ENCODE data around the gene GAS2L3. TPM values are rescaled to one million over a fixed set of nuclear protein-coding genes. Genes with fewer than 3 reads are reported as not detected.
A peak's percentile ranks its signal among the peaks of the same experiment; 100 is the strongest.
"Not testable (repeated sequence)": the region's sequence is repeated elsewhere in the genome, so short reads cannot be mapped to it uniquely, and the experiment has no call there.

The GAS2L3 gene
- total and polyA plus RNA-seq, 4 experiments from 2014 or later, result 0.55 to 0.64 TPM; not detected in 2

GRCh38 chr12:100544165-100544564 is 29.3 kb upstream of the GAS2L3 start:
- H3K4me3 Mint-ChIP-seq, result no peak overlapping the region
- DNase-seq, result no peak
- H3K9me3 Mint-ChIP-seq, result peaks cover 0 to 2% (median 0%) of the 10 kb centered on the region in 8 donors
- H3K4me1 Mint-ChIP-seq, result no peaks in the 10 kb centered on the region
- intact Hi-C loops (cut with micrococcal nuclease), result no loop called here
- Histone ChIP-seq H3K4me1 (ENCODE audit: insufficient read depth, low read length) (no peaks in the 10 kb centered on the region), H3K4me3 (ENCODE audit: low read length in 2 of 2) (no peak overlapping the region), H3K36me3 (ENCODE audit: insufficient read depth, low read length) (no peaks in the 10 kb centered on the region), H3K27ac (ENCODE audit: low read depth, low read length) (no peak overlapping the region), H3K9me3 (ENCODE audit: control insufficient read depth in 1 of 2, low read length in 2 of 2) (no peaks in the 10 kb centered on the region), H3K27me3 (ENCODE audit: insufficient read depth, low read length) (no peaks in the 10 kb centered on the region)
- ChIA-PET CTCF (ENCODE audit: partially characterized antibody) (interaction anchor here (2.0 kb wide), 1 partner anchor 9 kb away, joined by 6 read pairs; no protein-coding TSS in a partner anchor), POLR2A (ENCODE audit: partially characterized antibody) (no interaction called here)
- no peaks in the 10 kb centered on the region for H3K36me3 Mint-ChIP-seq
- no peak overlapping the region for H3K27ac Mint-ChIP-seq
- H3K27me3 Mint-ChIP-seq, result peaks cover 4 to 8% of the 10 kb centered on the region in 2 donors

- no peaks in the 10 kb centered on the region for H3K36me3 Mint-ChIP-seq
- DNase-seq, result no peak
- Histone ChIP-seq H3K4me3 (ENCODE audit: low read length in 2 of 2) (no peak overlapping the region), H3K27me3 (ENCODE audit: insufficient read depth, low read length) (no peaks in the 10 kb centered on the region), H3K4me1 (ENCODE audit: insufficient read depth, low read length) (no peaks in the 10 kb centered on the region), H3K27ac (ENCODE audit: low read depth, low read length) (no peak overlapping the region), H3K9me3 (ENCODE audit: control insufficient read depth in 1 of 2, low read length in 2 of 2) (no peaks in the 10 kb centered on the region), H3K36me3 (ENCODE audit: insufficient read depth, low read length) (no peaks in the 10 kb centered on the region)
- ChIA-PET CTCF (ENCODE audit: partially characterized antibody) (interaction anchor here (2.0 kb wide), 1 partner anchor 8 kb away, joined by 6 read pairs; no protein-coding TSS in a partner anchor), POLR2A (ENCODE audit: partially characterized antibody) (no interaction called here)
- intact Hi-C loops (cut with micrococcal nuclease), result no loop called here
- no peaks in the 10 kb centered on the region for H3K4me1 Mint-ChIP-seq
- peaks cover 4 to 8% of the 10 kb centered on the region in 2 donors for H3K27me3 Mint-ChIP-seq
- no peak overlapping the region for H3K4me3 Mint-ChIP-seq
- H3K27ac Mint-ChIP-seq, result no peak overlapping the region
- H3K9me3 Mint-ChIP-seq, result peaks cover 0 to 2% (median 0%) of the 10 kb centered on the region in 8 donors
Measured at GRCh38 chr12:100545092-100545491, 28.4 kb upstream of the GAS2L3 start.

GRCh38 chr12:100553936-100554335 is 19.5 kb upstream of the GAS2L3 start:
- no peaks in the 10 kb centered on the region for H3K27me3 ChIP-seq (ENCODE audit: insufficient read depth, low read length)
- H3K9me3 Mint-ChIP-seq, result no peaks in the 10 kb centered on the region
- CTCF ChIA-PET (ENCODE audit: partially characterized antibody), result interaction anchor here (1.8 to 5.9 kb wide), 3 partner anchors 10 to 399 kb away, joined by 4 to 36 read pairs (median 6); no protein-coding TSS in a partner anchor
- H3K27ac Mint-ChIP-seq, result no peak overlapping the region
- POLR2A ChIA-PET (ENCODE audit: partially characterized antibody), result no interaction called here
- no peaks in the 10 kb centered on the region for H3K4me1 Mint-ChIP-seq
- no peak overlapping the region for H3K27ac ChIP-seq (ENCODE audit: low read depth, low read length)
- no peaks in the 10 kb centered on the region for H3K36me3 ChIP-seq (ENCODE audit: insufficient read depth, low read length)
- no peak for DNase-seq
- no peaks in the 10 kb centered on the region for H3K36me3 Mint-ChIP-seq
- no peak overlapping the region for H3K4me3 Mint-ChIP-seq
- intact Hi-C loops (cut with micrococcal nuclease), result no loop called here
- peaks cover 4 to 8% of the 10 kb centered on the region in 2 donors for H3K27me3 Mint-ChIP-seq
- no peak overlapping the region for H3K4me3 ChIP-seq (ENCODE audit: low read length in 2 of 2)
- H3K4me1 ChIP-seq (ENCODE audit: insufficient read depth, low read length), result no peaks in the 10 kb centered on the region
- no peaks in the 10 kb centered on the region for H3K9me3 ChIP-seq (ENCODE audit: control insufficient read depth in 1 of 2, low read length in 2 of 2)

DNA sequence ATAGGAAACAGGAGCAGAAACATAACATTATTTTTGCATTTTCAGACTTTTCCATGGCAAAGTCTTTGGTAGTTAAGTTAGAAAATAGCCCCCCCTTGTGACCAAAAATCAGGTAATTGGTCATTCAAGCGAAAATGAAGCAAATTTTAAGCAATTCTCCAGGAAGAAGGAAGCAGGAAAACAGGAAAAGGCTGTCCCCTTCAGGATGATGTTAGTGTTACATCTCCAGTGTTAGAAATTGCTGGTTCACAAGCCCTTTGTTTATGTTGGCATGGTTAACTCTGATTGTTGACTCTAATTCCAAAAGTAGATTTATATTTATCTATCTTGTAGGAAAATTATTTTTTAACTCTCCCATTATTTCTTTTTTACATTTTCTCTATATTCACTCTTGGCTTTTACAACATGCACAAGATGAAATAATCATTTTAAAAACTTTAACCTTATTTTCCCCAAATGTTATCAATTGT is 18.8 kb upstream of the GAS2L3 start:
- H3K4me1 ChIP-seq (ENCODE audit: insufficient read depth, low read length), result no peaks in the 10 kb centered on the region
- Mint-ChIP-seq H3K27me3 (peaks cover 4 to 8% of the 10 kb centered on the region in 2 donors), H3K36me3 (no peaks in the 10 kb centered on the region)

GRCh38 chr12:100555722-100556121 is 17.8 kb upstream of the GAS2L3 start:
- peaks cover 4 to 8% of the 10 kb centered on the region in 2 donors for H3K27me3 Mint-ChIP-seq
- CTCF ChIA-PET (ENCODE audit: partially characterized antibody), result interaction anchor here (2.2 to 5.9 kb wide), 2 partner anchors 11 to 322 kb away, joined by 4 to 36 read pairs; no protein-coding TSS in a partner anchor

More for the DNA sequence above, 18.8 kb upstream of the GAS2L3 start:
- ChIA-PET POLR2A (ENCODE audit: partially characterized antibody) (no interaction called here), CTCF (ENCODE audit: partially characterized antibody) (interaction anchor here (1.8 to 5.9 kb wide), 3 partner anchors 12 to 400 kb away, joined by 4 to 36 read pairs (median 4); no protein-coding TSS in a partner anchor)
- no peaks in the 10 kb centered on the region for H3K27me3 ChIP-seq (ENCODE audit: insufficient read depth, low read length)
- Mint-ChIP-seq H3K4me3 (no peak overlapping the region), H3K4me1 (no peaks in the 10 kb centered on the region), H3K9me3 (no peaks in the 10 kb centered on the region), H3K27ac (no peak overlapping the region)
- H3K4me3 ChIP-seq (ENCODE audit: low read length in 2 of 2), result no peak overlapping the region
- DNase-seq, result peak in 2 of 5 donors; percentile 11 to 15
- intact Hi-C loops (cut with micrococcal nuclease), result no loop called here
- no peaks in the 10 kb centered on the region for H3K36me3 ChIP-seq (ENCODE audit: insufficient read depth, low read length)
- H3K9me3 ChIP-seq (ENCODE audit: control insufficient read depth in 1 of 2, low read length in 2 of 2), result no peaks in the 10 kb centered on the region
- no peak overlapping the region for H3K27ac ChIP-seq (ENCODE audit: low read depth, low read length)

DNA sequence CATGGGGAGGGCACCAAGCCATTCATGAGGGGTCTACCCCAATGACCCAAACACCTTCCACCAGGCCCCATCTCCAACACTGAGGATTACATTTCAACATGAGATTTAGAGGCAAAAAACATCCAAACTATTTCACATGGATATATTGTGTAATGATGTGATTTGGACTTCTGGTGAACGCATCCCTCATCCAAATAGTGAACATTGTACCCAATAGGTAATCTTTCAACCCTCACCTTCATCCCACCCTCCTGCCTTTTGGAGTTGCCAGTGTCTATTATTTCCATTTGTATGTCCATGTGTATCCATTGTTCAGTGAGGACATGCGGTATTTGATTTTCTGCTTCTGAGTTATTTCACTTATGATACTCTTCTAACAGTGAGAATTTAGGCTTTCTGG is 16.1 kb upstream of the GAS2L3 start:
- no peak overlapping the region for H3K27ac ChIP-seq (ENCODE audit: low read depth, low read length)
- Mint-ChIP-seq H3K4me3 (no peak overlapping the region), H3K36me3 (no peaks in the 10 kb centered on the region), H3K4me1 (no peaks in the 10 kb centered on the region), H3K9me3 (peaks cover 0 to 2% (median 0%) of the 10 kb centered on the region in 8 donors), H3K27me3 (peaks cover 7 to 11% of the 10 kb centered on the region in 2 donors), H3K27ac (no peak overlapping the region)
- H3K36me3 ChIP-seq (ENCODE audit: insufficient read depth, low read length), result no peaks in the 10 kb centered on the region
- CTCF ChIA-PET (ENCODE audit: partially characterized antibody), result interaction anchor here (5.9 kb wide), 1 partner anchor 324 kb away, joined by 36 read pairs; no protein-coding TSS in a partner anchor
- intact Hi-C loops (cut with micrococcal nuclease), result no loop called here
- POLR2A ChIA-PET (ENCODE audit: partially characterized antibody), result no interaction called here
- DNase-seq, result no peak
- no peaks in the 10 kb centered on the region for H3K4me1 ChIP-seq (ENCODE audit: insufficient read depth, low read length)
- no peaks in the 10 kb centered on the region for H3K9me3 ChIP-seq (ENCODE audit: control insufficient read depth in 1 of 2, low read length in 2 of 2)
- H3K27me3 ChIP-seq (ENCODE audit: insufficient read depth, low read length), result no peaks in the 10 kb centered on the region
- no peak overlapping the region for H3K4me3 ChIP-seq (ENCODE audit: low read length in 2 of 2)

More at GRCh38 chr12:100555722-100556121, 17.8 kb upstream of the GAS2L3 start:
- POLR2A ChIA-PET (ENCODE audit: partially characterized antibody), result no interaction called here
- Histone ChIP-seq H3K36me3 (ENCODE audit: insufficient read depth, low read length) (no peaks in the 10 kb centered on the region), H3K27ac (ENCODE audit: low read depth, low read length) (no peak overlapping the region), H3K4me3 (ENCODE audit: low read length in 2 of 2) (no peak overlapping the region), H3K27me3 (ENCODE audit: insufficient read depth, low read length) (no peaks in the 10 kb centered on the region), H3K4me1 (ENCODE audit: insufficient read depth, low read length) (no peaks in the 10 kb centered on the region), H3K9me3 (ENCODE audit: control insufficient read depth in 1 of 2, low read length in 2 of 2) (no peaks in the 10 kb centered on the region)
- intact Hi-C loops (cut with micrococcal nuclease), result no loop called here
- H3K27ac Mint-ChIP-seq, result no peak overlapping the region
- no peaks in the 10 kb centered on the region for H3K4me1 Mint-ChIP-seq
- DNase-seq, result no peak
- no peak overlapping the region for H3K4me3 Mint-ChIP-seq
- no peaks in the 10 kb centered on the region for H3K36me3 Mint-ChIP-seq
- H3K9me3 Mint-ChIP-seq, result peaks cover 0 to under 1% (median 0%) of the 10 kb centered on the region in 8 donors

- H3K9me3 Mint-ChIP-seq; H3K27ac ChIP-seq (ENCODE audit: low read depth, low read length); DNase-seq; H3K27ac Mint-ChIP-seq; H3K9me3 ChIP-seq (ENCODE audit: control insufficient read depth in 1 of 2, low read length in 2 of 2); H3K4me3 Mint-ChIP-seq; H3K4me1 ChIP-seq (ENCODE audit: insufficient read depth, low read length); H3K27me3 ChIP-seq (ENCODE audit: insufficient read depth, low read length); H3K4me1 Mint-ChIP-seq; H3K4me3 ChIP-seq (ENCODE audit: low read length in 2 of 2); POLR2A ChIA-PET (ENCODE audit: partially characterized antibody); intact Hi-C loops (cut with micrococcal nuclease); H3K36me3 Mint-ChIP-seq; H3K36me3 ChIP-seq (ENCODE audit: insufficient read depth, low read length): not testable (repeated sequence)
- CTCF ChIA-PET (ENCODE audit: partially characterized antibody), result interaction anchor here (0.7 to 1.3 kb wide), 2 partner anchors 7 to 324 kb away, joined by 3 read pairs; no protein-coding TSS in a partner anchor
- peaks cover 10 to 12% of the 10 kb centered on the region in 2 donors for H3K27me3 Mint-ChIP-seq
Measured at GRCh38 chr12:100559261-100559660, 14.2 kb upstream of the GAS2L3 start.
